Memory B cell (primary cell): ENCODE results near the gene CEBPG.

Experiments used
- ATAC-seq: fragments of 150-1000 bp; cut with Tn5 transposase; 2 replicates; pipeline ENCODE4 v1.10.0; 2021; ENCODE audit warnings: low read depth, mild to moderate bottlenecking, moderate library complexity
- DNase-seq, 2 donors: peaks; one replicate each; pipeline ENCODE4 v3.0.0; 2022; ENCODE audit warnings: low spot score in 2 of 2
- H3K27ac Mint-ChIP-seq: one replicate; pipeline ENCODE4 v1.8.0; 2022; ENCODE audit warnings: mild to moderate bottlenecking, moderate library complexity, mixed read lengths
- H3K27me3 Mint-ChIP-seq: one replicate; pipeline ENCODE4 v1.8.0; 2022; ENCODE audit warnings: mixed read lengths
- H3K36me3 Mint-ChIP-seq: one replicate; pipeline ENCODE4 v1.8.0; 2022; ENCODE audit warnings: mild to moderate bottlenecking, mixed read lengths
- H3K4me1 Mint-ChIP-seq: one replicate; pipeline ENCODE4 v1.8.0; 2022; ENCODE audit warnings: mixed read lengths
- H3K4me3 Mint-ChIP-seq: one replicate; pipeline ENCODE4 v1.8.0; 2022; ENCODE audit warnings: mild to moderate bottlenecking, moderate library complexity, mixed read lengths
- H3K9me3 Mint-ChIP-seq: one replicate; pipeline ENCODE4 v1.8.0; 2022; ENCODE audit warnings: mixed read lengths

The CEBPG gene

GRCh38 chr19:33418461-33418860 lies 45.0 kb downstream of the CEBPG start:
- peaks cover 5% of the 10 kb centered on the region for H3K4me1 Mint-ChIP-seq
- no peaks in the 10 kb centered on the region for H3K27me3 Mint-ChIP-seq
- no peak overlapping the region for H3K4me3 Mint-ChIP-seq
- H3K27ac Mint-ChIP-seq: no peak overlapping the region
- H3K9me3 Mint-ChIP-seq: no peaks in the 10 kb centered on the region
- no peaks in the 10 kb centered on the region for H3K36me3 Mint-ChIP-seq
- no peak for DNase-seq
- ATAC-seq: no peak

- no peak overlapping the region for H3K4me3 Mint-ChIP-seq
- ATAC-seq (no peak), DNase-seq (no peak)
- H3K27me3 Mint-ChIP-seq: no peaks in the 10 kb centered on the region
- H3K9me3 Mint-ChIP-seq: no peaks in the 10 kb centered on the region
- no peaks in the 10 kb centered on the region for H3K36me3 Mint-ChIP-seq
- H3K4me1 Mint-ChIP-seq: peaks cover 5% of the 10 kb centered on the region
- H3K27ac Mint-ChIP-seq: no peak overlapping the region
Measured at GRCh38 chr19:33418871-33419787, 45.6 kb downstream of the CEBPG start.

GRCh38 chr19:33419788-33420130 lies 46.2 kb downstream of the CEBPG start:
- DNase-seq: no peak
- no peak for ATAC-seq
- no peak overlapping the region for H3K27ac Mint-ChIP-seq
- H3K9me3 Mint-ChIP-seq: no peaks in the 10 kb centered on the region
- no peak overlapping the region for H3K4me3 Mint-ChIP-seq
- peaks cover 5% of the 10 kb centered on the region for H3K4me1 Mint-ChIP-seq
- H3K36me3 Mint-ChIP-seq: peaks cover 3% of the 10 kb centered on the region
- no peaks in the 10 kb centered on the region for H3K27me3 Mint-ChIP-seq

GRCh38 chr19:33420821-33421220 lies 47.3 kb downstream of the CEBPG start:
- ATAC-seq: no peak
- no peaks in the 10 kb centered on the region for H3K9me3 Mint-ChIP-seq
- H3K36me3 Mint-ChIP-seq: peaks cover 3% of the 10 kb centered on the region
- peaks cover 5% of the 10 kb centered on the region for H3K4me1 Mint-ChIP-seq
- no peak overlapping the region for H3K4me3 Mint-ChIP-seq
- H3K27me3 Mint-ChIP-seq: no peaks in the 10 kb centered on the region
- H3K27ac Mint-ChIP-seq: no peak overlapping the region
- DNase-seq: no peak

- Mint-ChIP-seq H3K27me3 (no peaks in the 10 kb centered on the region), H3K27ac (no peak overlapping the region), H3K36me3 (peaks cover 3% of the 10 kb centered on the region), H3K9me3 (no peaks in the 10 kb centered on the region), H3K4me3 (no peak overlapping the region), H3K4me1 (peaks cover 4% of the 10 kb centered on the region)
- DNase-seq: no peak
- no peak for ATAC-seq
Measured at GRCh38 chr19:33421368-33421767, 47.9 kb downstream of the CEBPG start.

GRCh38 chr19:33422369-33423180 lies 49.1 kb downstream of the CEBPG start:
- H3K9me3 Mint-ChIP-seq: no peaks in the 10 kb centered on the region
- no peaks in the 10 kb centered on the region for H3K4me1 Mint-ChIP-seq
- no peak for ATAC-seq
- DNase-seq: no peak
- H3K27me3 Mint-ChIP-seq: no peaks in the 10 kb centered on the region
- H3K27ac Mint-ChIP-seq: no peak overlapping the region
- peaks cover 3% of the 10 kb centered on the region for H3K36me3 Mint-ChIP-seq
- H3K4me3 Mint-ChIP-seq: no peak overlapping the region

- Mint-ChIP-seq H3K9me3 (no peaks in the 10 kb centered on the region), H3K4me1 (no peaks in the 10 kb centered on the region), H3K36me3 (peaks cover 3% of the 10 kb centered on the region), H3K27ac (no peak overlapping the region), H3K27me3 (no peaks in the 10 kb centered on the region), H3K4me3 (no peak overlapping the region)
- ATAC-seq (no peak), DNase-seq (no peak)
Measured at GRCh38 chr19:33424181-33424580, 50.7 kb downstream of the CEBPG start.

GRCh38 chr19:33426621-33427361 lies 53.3 kb downstream of the CEBPG start:
- Mint-ChIP-seq H3K9me3 (no peaks in the 10 kb centered on the region), H3K27ac (no peak overlapping the region), H3K4me1 (peaks cover 3% of the 10 kb centered on the region), H3K27me3 (no peaks in the 10 kb centered on the region), H3K4me3 (no peak overlapping the region), H3K36me3 (peaks cover 3% of the 10 kb centered on the region)
- no peak for ATAC-seq
- DNase-seq: no peak

- ATAC-seq: no peak
Measured at GRCh38 chr19:33427801-33428626, 54.5 kb downstream of the CEBPG start.

GRCh38 chr19:33428627-33429125 lies 55.2 kb downstream of the CEBPG start:
- DNase-seq (no peak), ATAC-seq (no peak)
- no peak overlapping the region for H3K27ac Mint-ChIP-seq
- H3K36me3 Mint-ChIP-seq: peaks cover 3% of the 10 kb centered on the region
- no peaks in the 10 kb centered on the region for H3K9me3 Mint-ChIP-seq
- no peak overlapping the region for H3K4me3 Mint-ChIP-seq
- peaks cover 3% of the 10 kb centered on the region for H3K4me1 Mint-ChIP-seq
- no peaks in the 10 kb centered on the region for H3K27me3 Mint-ChIP-seq

More at GRCh38 chr19:33427801-33428626, 54.5 kb downstream of the CEBPG start:
- no peaks in the 10 kb centered on the region for H3K9me3 Mint-ChIP-seq
- H3K4me1 Mint-ChIP-seq: peaks cover 3% of the 10 kb centered on the region
- DNase-seq: no peak
- H3K27ac Mint-ChIP-seq: no peak overlapping the region
- H3K36me3 Mint-ChIP-seq: peaks cover 3% of the 10 kb centered on the region
- no peak overlapping the region for H3K4me3 Mint-ChIP-seq
- no peaks in the 10 kb centered on the region for H3K27me3 Mint-ChIP-seq

- H3K36me3 Mint-ChIP-seq: peaks cover 1% of the 10 kb centered on the region
- DNase-seq: no peak
- peaks cover 3% of the 10 kb centered on the region for H3K4me1 Mint-ChIP-seq
- no peak overlapping the region for H3K4me3 Mint-ChIP-seq
- no peaks in the 10 kb centered on the region for H3K9me3 Mint-ChIP-seq
- no peaks in the 10 kb centered on the region for H3K27me3 Mint-ChIP-seq
- H3K27ac Mint-ChIP-seq: no peak overlapping the region
- peak; percentile 35 for ATAC-seq
Measured at GRCh38 chr19:33429891-33430673, 56.6 kb downstream of the CEBPG start.

GRCh38 chr19:33430674-33431277 lies 57.3 kb downstream of the CEBPG start:
- H3K9me3 Mint-ChIP-seq: no peaks in the 10 kb centered on the region
- peaks cover 3% of the 10 kb centered on the region for H3K4me1 Mint-ChIP-seq
- no peak overlapping the region for H3K27ac Mint-ChIP-seq
- peaks cover 1% of the 10 kb centered on the region for H3K36me3 Mint-ChIP-seq
- DNase-seq (peak; percentile 36 to 45), ATAC-seq (peak; percentile 76)
- H3K27me3 Mint-ChIP-seq: no peaks in the 10 kb centered on the region
- no peak overlapping the region for H3K4me3 Mint-ChIP-seq
